Measurements from ENCODE around the gene SDK1.

DNA sequence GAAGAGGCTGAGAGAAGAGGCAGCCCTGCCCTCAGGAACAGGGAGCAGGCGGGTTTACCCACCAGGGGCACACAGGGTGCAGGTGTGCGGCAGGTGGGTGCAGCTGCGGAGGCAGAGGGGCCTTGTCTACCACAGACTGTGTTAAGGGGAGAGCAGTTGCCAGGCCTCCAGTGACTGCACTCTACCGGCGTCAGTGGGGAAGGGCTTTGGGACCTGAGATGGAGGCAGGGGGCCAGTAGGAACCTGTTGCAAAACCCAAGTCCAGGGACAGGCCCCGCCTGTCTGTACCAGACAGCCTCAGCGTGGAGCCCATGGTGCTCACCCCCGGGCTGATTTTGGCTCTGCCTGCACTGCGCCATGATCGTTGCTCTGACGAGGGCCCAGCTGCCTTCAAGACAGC is 873.4 kb downstream of the SDK1 start:
- TF ChIP-seq POLR2A (IDR thresholded peaks at IDR 0.05) = no peak
- TF ChIP-seq, protein P1, sequence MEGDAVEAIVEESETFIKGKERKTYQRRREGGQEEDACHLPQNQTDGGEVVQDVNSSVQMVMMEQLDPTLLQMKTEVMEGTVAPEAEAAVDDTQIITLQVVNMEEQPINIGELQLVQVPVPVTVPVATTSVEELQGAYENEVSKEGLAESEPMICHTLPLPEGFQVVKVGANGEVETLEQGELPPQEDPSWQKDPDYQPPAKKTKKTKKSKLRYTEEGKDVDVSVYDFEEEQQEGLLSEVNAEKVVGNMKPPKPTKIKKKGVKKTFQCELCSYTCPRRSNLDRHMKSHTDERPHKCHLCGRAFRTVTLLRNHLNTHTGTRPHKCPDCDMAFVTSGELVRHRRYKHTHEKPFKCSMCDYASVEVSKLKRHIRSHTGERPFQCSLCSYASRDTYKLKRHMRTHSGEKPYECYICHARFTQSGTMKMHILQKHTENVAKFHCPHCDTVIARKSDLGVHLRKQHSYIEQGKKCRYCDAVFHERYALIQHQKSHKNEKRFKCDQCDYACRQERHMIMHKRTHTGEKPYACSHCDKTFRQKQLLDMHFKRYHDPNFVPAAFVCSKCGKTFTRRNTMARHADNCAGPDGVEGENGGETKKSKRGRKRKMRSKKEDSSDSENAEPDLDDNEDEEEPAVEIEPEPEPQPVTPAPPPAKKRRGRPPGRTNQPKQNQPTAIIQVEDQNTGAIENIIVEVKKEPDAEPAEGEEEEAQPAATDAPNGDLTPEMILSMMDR (IDR thresholded peaks at IDR 0.05) = no peak
